ENCODE results near the gene KIF9.
A peak's percentile ranks its signal among the peaks of the same experiment; 100 is the strongest.
"Not testable (repeated sequence)": the region's sequence is repeated elsewhere in the genome, so short reads cannot be mapped to it uniquely, and the experiment has no call there.

The KIF9 gene

DNA sequence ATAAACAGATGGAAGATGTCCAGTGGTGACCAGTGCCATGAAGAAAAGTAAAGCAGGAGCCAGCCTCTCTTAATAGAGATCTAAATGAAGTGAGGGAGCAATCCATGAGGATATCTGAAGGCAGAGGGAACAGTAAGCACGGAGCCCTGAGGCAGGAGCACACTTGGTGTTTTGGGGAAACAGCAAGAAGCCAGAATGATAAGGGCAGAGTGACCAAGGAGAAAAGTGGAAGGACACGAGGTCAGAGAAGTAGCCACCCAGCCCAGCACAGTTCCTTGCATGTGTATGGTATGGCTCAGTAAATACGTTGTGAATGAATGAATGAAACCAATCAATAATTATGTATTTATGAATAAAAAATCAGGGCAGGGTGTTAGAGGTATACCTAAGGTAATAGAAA lies 11.8 kb upstream of the KIF9 start:
- no peak for DNase-seq (ENCODE audit: low spot score)

DNA sequence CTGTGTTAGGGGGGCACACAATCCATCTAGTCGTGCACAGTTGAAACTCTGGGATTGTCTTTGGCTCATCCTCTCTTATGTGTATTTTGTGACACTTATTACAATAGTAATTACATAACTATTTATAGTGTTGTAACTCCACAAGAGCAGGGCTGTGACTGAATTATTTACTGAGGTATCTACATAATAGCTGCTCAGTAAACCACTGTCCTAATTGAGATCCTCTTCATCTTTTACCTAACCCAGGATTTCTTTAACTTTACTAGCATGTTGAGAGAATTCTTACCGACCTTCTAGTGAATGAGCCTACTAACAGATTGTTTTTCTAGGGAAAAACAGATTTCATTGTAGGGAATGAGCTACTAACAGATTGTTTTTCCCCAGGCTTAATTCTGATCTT lies 11.2 kb upstream of the KIF9 start:
- no peak for DNase-seq (ENCODE audit: low spot score)

DNA sequence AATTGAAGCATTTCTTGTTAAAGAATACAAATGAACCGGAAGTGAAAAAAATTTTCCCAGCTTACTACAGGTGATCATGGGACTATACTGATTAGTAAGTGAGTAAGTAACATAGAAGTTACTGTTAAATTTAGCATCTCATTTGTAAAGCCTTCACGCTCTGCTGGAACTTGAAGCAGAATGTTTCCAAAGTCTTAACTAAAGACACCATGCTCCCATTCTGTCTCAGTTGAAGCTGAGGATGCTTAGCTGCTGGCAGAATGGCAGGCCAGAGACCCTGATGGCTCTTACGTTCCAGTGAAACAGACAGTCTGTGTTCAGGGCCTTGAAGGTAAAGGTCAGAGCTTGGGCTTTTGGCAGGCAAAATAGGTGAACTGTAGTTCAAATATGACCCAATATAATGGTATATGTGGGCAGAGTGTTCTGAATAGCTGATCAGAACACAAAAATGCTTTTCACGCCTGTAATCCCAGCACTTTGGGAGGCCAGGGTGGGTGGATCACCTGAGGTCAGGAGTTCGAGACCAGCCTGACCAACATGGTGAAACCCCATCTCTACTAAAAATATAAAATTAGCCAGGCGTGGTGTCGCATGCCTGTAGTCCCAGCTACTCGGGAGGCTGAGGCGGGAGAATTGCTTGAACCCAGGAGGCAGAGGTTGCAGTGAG lies 9.3 kb upstream of the KIF9 start:
- DNase-seq (ENCODE audit: low spot score), result peak; percentile 30

DNA sequence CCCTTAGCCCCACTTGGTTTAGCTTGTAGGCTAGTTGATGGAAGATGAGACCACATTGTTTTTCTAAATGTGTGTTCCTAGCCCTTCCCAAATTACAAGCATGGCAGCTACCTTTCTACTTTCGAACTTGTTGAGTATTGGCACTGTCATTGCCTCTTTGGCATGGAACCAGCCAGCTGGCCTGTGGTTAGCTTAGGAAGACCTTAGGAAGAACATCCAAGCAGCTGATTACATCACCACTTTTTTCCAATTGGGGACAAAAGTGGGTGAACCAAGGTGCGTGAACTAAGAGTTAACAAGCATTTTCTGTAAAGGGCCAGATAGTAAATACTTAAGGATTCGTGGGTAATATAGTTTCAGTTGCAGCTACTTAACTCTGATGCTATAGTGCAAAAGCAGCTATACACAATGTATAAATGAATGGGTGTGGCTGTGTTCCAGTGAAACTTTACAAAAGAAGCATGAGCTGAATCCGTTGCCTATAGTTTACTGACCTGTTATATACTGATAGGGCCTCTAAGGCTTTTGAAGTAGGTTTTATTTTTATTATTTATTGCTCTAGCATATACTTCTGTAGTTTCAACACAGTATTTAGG lies 8.7 kb upstream of the KIF9 start:
- no peak for DNase-seq (ENCODE audit: low spot score)

DNA sequence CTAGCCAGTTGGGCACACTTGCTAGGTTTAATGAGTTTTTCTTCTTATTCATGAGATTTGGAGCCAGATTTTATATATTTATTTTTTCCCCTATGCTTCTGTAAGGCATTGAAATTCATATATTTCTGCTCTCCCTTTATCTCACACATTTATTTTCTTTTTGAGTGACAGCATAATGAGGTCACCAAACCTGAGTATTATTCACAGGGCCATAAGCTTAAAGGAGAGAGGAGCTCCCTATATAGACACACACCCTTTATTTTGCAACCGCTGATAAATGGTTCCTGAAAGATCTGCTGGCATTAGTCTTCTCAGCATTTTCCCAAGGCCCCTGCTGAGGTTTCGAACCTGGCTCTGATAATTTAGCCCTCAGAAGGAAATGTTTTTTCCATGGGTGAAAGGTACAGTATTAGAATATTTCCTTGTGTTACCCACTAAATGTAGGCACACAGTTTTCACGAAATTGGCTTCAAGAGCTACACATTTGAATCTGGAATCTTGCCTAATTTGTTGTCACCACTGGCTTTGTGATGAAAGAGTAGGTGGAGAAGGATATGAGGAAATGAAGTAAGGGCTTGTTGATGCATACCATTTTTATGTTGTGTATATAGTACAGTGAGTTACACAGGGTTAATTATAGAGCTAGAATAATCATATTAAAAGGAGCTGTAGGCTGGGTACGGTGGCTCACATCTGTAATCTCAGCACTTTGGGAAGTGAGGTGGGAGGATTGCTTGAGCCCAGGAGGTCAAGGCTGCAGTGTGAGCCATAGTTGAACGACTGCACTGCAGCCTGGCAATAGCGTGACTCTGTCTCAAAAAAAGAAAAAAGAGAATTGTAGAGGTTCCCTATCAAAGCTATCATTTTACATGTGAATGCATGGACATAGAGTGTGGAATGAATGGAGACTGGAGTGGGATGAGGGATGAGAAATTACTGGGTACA lies 6.6 kb upstream of the KIF9 start:
- DNase-seq (ENCODE audit: low spot score), result no peak

DNA sequence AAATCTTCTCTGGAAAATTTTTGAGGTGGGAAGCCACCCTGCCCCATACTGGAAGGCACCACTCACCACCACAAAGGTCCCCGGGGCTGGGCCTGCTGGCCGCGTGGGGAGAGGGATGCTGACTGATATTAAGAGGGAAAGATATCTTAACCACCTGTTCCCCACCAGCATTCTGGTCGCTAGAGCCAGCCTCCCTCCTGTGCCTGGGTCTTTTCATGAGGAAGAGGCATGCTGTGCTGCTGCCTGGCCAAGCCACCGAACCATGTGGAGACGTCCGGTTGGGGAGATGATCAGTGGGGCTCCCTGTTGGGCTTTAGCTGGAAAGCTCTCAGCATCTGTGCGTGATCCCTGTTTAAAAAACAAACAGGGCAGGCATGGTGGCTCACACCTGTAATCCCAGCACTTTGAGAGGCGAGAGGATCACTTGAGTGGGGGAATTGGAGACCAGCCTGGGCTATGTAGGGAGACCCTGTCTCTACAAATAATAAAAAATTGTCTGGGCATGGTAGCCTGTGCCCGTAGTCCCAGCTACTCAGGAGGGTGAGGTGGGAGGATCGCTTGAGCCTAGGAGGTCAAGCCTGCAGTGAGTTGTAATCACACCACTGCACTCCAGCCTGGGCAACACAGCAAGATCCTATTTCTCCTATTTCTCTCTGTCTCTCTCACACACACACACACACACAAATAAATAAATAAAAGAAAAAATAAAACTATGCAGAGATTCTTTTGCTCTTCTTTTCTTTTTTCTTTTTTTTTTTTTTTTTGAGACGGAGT lies 1.2 kb upstream of the KIF9 start:
- peak; percentile 39 for DNase-seq (ENCODE audit: low spot score)

DNA sequence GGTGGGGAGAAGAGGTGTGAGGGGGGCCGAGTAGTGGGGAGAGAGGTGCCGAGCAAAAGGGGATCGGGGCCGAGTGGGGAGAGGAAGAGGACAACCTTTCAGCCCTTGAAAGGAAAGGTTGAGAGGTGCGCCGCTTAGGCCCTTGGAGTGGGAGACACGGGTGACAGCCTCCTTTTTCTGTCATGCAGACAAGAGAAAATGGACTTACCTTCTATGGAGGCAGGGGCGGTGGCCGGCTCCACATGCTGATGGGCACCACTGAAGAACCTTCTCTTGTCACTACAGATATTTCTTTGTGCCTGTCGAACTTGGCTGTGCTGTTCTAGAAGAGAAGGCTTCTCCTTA lies 566 bp upstream of the KIF9 start:
- DNase-seq (ENCODE audit: low spot score), result peak; percentile 39

DNA sequence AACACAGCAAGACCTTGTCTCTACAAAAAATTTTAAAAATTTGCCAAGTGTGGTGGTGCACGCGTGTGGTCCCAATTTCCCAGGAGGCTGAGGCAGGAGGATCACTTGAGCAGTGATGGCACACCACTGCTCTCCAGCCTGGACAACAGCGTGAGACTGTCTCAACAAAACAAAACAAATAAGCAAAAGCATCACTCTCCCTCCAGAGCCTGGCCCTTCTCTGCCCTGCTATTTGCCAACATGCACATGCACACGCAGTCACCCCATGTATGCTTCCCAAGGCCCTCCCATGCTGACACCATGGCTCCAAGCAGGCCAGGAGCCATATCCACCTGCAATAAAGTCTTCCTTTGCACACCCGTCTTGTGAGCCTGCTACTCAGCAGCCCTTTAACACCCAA lies 2.1 kb downstream of the KIF9 start:
- no peak for DNase-seq (ENCODE audit: low spot score)

DNA sequence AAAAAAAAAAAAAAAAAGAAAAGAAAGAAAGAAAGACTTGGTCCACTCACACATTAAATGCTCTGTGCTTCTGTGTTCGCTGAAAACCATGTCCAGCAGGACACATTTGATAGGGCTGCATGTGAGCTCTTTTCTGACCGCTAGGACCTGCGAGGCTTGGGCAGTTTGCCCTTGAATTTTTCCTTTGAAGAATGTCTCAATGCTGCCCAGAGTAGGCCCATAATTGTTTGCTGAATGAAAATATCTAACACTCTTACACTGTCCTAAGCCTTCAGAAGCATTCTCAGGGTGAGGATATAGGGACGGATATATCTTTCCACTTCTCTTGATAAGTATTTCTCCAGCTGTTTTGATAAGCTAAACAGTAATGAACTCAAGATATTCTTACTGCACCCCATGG lies 6.0 kb downstream of the KIF9 start:
- DNase-seq (ENCODE audit: low spot score), result no peak

DNA sequence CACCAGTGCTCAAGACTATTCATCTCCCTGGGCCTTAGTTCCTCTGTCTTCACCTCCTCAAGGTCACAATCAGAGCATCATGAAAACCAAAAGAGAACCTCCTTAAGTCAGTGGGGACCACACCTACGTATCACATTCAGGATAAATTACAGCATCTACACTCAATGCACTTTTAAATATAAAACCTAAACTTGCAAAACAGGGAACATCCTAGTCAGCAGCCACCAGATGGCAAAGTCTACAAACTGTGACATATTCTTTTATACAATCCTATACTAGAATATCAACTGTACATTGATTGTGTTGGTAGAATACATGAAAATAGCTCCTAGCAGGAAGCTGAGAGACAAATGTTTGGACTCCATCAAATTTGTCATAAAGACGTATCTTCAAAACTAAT lies 7.9 kb downstream of the KIF9 start:
- DNase-seq (ENCODE audit: low spot score), result no peak

DNA sequence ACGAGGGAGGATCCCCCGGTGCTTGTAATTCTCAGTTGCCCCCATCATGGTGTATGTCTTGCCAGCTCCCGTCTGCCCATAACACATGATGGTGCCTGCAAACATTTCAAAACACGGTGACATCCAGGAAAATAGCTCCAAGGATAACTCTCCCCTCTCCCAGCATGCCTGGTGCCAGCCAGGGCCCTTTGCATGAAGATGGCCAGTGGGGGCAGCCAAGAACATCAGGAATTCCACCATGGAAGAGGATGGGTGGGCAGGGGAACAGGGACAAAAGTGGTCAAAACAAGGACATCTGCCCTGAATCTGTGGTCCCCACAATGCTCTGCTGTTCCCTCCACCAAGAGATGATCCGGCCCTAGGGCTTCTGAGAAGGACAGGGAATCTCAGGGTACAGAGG lies 9.0 kb downstream of the KIF9 start:
- no peak for DNase-seq (ENCODE audit: low spot score)

DNA sequence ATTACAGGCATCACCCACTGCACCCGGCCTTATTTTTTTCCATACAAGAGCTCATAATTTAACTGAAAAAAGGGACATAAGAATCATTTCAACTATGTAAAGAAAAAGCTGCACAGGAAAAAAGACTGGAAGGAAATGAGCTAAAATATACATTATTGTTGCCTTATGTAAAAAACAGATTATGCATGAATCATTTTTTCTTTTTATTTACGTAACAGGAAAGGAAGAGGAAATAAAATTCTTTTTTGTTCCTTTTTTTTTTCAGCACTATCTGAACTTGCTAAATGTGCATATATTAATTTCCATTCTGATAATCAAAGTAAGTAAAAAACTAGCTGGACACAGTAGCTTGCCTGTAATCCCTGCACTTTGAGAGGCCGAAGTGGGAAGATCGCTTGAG lies 12.1 kb downstream of the KIF9 start:
- no peak for DNase-seq (ENCODE audit: low spot score)

DNA sequence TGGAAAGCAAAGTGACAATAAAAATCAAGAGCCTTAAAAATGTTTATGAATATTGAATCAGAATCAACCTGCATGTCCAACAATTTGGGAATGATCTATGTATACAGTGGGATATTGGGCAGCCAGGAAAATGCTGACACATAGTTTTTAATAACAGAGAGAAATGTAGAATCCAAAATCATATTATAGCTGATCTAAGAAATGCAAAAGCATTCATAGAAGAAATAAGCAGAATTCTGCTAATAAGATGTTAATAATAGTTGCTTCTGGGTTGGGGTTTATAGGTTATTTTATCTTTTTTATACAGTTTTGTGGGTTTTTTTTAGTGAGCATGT lies 15.1 kb downstream of the KIF9 start:
- no peak for DNase-seq (ENCODE audit: low spot score)

DNA sequence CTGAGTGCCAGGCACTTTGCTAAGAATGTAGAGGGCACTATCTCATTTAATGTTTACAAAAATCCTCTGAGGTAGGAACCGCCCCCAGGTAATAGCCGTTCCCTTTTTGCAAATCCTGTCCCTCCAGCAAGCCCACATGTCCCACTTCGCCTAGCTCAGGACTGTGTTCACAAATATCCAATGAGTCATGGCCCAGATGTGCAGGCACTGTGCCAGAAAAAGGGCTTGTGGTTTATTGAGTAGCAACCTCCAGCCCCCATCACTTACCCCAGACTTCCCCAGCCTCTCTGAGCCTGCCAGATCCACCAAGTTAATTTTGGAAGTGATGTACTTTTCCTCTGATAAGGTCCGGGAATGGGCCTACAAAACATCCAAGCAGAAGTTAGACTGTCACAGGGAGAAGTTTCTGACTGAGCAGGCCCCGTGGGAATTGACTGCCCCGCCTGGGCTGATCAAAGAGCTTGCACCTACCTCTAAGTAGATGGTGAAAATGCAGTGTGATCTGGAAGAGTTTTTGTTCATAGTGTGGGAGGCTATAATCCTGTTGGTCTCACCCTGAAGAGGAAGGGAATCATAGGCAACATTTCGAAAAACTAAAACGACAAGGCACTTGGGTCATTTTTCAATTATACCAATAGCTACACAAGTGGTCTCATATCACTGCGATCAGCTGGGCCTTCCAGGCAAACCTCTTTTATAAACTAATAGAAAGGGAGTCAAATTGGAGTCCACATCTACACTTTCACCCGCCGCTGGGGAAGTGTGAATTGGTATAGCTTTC lies 15.7 kb downstream of the KIF9 start:
- DNase-seq (ENCODE audit: low spot score), result peak; percentile 89

DNA sequence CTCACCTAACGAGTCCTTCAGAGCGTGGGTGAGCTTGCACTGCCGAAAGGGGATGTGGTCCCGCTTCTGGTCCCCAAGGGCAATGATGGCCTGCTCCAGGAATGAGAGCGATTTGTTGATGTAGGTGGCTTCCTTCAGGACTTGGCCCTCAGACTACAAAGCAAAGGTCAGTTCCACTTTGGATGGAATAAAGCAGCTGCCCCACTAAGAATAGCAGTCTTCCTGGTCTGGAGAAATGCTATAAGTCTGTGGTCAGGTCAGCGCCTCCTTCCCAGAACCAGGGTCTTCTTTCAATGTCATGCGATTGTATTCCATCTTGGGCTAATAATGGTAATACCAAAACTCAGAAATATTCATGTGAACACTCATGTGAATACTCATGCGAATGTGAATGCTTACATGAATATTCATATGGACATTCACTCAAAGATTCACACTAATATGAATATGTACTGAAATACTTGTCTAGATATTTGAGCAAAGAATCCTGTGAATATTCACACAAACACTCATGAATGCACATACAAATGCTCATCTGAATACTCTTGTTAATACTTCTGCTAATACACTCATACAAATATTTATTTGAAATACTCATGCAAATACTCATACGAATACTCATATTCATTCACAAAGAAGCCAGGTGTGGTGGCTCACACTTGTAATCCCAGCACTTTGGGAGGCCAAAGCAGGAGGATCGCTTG lies 16.7 kb downstream of the KIF9 start:
- no peak for DNase-seq (ENCODE audit: low spot score)

DNA sequence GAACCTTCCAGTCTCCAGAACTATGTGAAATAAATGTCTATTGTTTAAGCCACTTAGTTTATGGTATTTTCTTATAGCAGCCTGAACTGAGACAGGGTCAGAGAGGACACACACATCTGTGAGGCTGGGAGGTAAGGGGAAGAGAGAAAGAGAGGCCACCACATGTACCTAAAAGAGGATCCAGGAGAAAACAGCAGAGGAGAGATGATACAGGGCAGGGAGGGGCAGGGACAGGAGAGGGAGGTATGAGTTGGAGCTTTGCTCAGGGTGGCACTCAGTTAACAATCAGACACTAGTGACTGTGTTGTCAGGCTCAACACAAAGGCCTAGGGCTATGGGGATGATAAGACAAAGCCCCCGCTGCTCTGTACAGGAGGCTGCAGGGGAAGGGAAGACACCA lies 17.6 kb downstream of the KIF9 start:
- DNase-seq (ENCODE audit: low spot score), result no peak

DNA sequence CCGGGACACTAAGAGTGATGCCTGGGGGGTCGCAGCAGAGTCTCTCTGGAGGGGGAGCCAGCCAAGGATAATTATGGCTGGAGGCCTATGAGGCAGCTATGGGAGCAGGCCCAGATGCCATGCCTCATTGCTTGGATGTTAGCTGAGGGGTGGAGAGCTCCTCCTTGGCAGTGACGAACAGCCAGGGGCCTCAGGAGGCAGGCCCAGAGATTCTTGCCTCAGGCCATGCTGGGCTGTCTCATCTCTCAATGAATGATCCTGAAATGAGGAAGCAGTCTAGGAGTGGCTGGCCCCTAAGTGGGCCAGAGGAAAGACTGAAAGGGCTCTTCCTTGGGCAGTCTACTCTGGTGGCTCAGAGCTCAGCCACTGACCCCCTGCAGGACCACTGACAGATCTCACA lies 21.3 kb downstream of the KIF9 start:
- no peak for DNase-seq (ENCODE audit: low spot score)

DNA sequence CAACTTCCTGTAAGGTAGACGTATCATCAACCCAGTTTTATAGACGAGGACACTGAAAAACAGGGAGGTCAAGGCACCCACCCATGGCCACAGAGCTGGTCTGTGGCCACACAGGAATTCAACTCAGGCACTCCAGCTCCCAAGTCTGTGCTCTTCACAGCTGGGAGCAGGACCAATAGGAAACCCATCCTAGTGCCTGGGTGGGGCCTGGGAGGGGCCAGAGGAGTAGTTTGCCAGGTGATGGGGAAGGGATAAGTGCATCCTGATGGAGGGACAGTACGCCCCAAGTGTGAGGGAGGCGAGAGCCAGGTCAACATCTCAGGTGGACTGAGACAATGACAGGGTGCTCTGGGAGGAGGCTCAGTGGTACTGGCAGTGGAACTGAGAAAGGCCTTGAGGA lies 22.0 kb downstream of the KIF9 start:
- DNase-seq (ENCODE audit: low spot score), result no peak

DNA sequence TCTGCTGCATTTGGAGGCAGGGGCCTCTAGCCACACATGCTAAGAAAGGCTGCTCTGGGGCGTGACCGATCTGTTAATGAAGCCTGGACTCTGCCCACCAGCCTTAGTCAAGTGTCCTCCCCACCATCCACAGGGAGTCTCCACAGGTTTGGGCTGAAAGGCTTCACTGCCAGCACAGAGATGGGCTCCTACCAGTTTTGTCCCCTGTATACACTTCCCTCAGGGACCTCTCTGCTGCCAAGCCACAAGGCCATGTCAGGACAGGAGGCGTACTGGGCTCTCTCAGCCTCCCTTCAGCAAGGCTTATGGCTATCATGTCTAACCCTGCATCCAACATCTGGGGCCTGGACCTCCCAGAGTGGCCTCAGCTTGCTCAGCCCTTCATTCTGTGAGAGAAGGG lies 23.5 kb downstream of the KIF9 start:
- no peak for DNase-seq (ENCODE audit: low spot score)

DNA sequence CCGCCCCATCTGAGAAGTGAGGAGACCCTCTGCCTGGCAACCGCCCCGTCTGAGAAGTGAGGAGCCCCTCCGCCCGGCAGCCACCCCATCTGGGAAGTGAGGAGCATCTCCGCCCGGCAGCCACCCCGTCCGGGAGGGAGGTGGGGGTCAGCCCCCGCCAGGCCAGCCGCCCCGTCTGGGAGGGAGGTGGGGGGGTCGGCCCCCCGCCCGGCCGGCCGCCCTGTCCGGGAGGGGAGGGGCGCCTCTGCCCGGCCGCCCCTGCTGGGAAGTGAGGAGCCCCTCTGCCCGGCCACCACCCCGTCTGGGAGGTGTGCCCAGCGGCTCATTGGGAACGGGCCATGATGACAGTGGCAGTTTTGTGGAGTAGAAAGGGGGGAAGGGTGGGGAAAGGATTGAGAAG lies 26.3 kb downstream of the KIF9 start:
- DNase-seq (ENCODE audit: low spot score), result not testable (repeated sequence)

DNA sequence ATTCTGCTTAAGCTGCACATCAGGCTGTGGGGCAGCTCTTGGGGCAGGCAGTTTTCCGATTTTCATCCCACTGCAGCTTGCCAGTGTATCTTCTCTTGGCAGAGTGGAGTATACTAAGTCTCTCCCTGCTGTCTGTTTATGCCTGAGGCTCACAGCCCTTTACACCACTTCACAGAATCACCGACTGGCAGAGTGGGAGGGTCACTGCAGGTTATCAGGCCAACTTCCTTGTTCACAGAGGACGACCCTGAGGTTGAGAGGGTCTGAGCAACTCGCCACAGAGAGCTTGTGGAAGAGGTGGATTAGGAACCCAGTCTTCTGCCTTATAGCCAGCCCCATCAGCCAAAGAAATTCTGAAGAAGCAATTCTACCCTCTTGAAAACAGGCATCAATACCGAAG lies 30.9 kb downstream of the KIF9 start:
- DNase-seq (ENCODE audit: low spot score), result no peak
